AG09309 (cell line): Measurements from ENCODE around the gene CUL7.
"Not testable (repeated sequence)": the region's sequence is repeated elsewhere in the genome, so short reads cannot be mapped to it uniquely, and the experiment has no call there.

Experiments used
- DNase-seq: peaks from one replicate; pipeline ENCODE4 v3.0.0-alpha.2; 2010; ENCODE audit warnings: low read depth
- H3K4me3 ChIP-seq: 2 replicates; pipeline ENCODE4 v1.5.1; 2011; ENCODE audit warnings: mild to moderate bottlenecking, low read depth, low read length, moderate library complexity; ENCODE audit not compliant: control insufficient read depth
- CTCF ChIP-seq: IDR thresholded peaks from 2 replicates; pipeline ENCODE4 v1.5.1; 2011; ENCODE audit warnings: mild to moderate bottlenecking, low read depth, low read length, inconsistent platforms; ENCODE audit not compliant: insufficient read depth, control insufficient read depth; ENCODE audit errors: missing control alignments

Gene CUL7

GRCh38 chr6:43089467-43089866 is 35.8 kb upstream of the CUL7 start:
- TF ChIP-seq CTCF = no peak
- no peak overlapping the region for H3K4me3 ChIP-seq
- no peak for DNase-seq

GRCh38 chr6:43088654-43089056 is 35.0 kb upstream of the CUL7 start:
- TF ChIP-seq CTCF = no peak
- H3K4me3 ChIP-seq = no peak overlapping the region
- DNase-seq = no peak

- DNase-seq = no peak
- H3K4me3 ChIP-seq = no peak overlapping the region
- no peak for TF ChIP-seq CTCF
Observed at GRCh38 chr6:43086022-43086658, 32.5 kb upstream of the CUL7 start.

- TF ChIP-seq CTCF = no peak
- H3K4me3 ChIP-seq = no peak overlapping the region
- no peak for DNase-seq
Observed at GRCh38 chr6:43082806-43083655, 29.4 kb upstream of the CUL7 start.

GRCh38 chr6:43081922-43082321 is 28.3 kb upstream of the CUL7 start:
- not testable (repeated sequence) for H3K4me3 ChIP-seq, DNase-seq

- TF ChIP-seq CTCF = no peak
- H3K4me3 ChIP-seq = no peak overlapping the region
- DNase-seq = no peak
Observed at GRCh38 chr6:43081043-43081442, 27.4 kb upstream of the CUL7 start.

- peak; percentile 81 for DNase-seq
- H3K4me3 ChIP-seq = peak overlapping the region; percentile 69; the same call in 1 of the 2 replicates
- no peak for TF ChIP-seq CTCF
Observed at GRCh38 chr6:43078691-43079090, 25.0 kb upstream of the CUL7 start.
